Left kidney (tissue), 2 donors: ENCODE measurements around the gene PLEKHG4B. TPM values are rescaled to one million over a fixed set of nuclear protein-coding genes. Genes with fewer than 3 reads are reported as not detected.
"Not testable (repeated sequence)": the region's sequence is repeated elsewhere in the genome, so short reads cannot be mapped to it uniquely, and the experiment has no call there.

ENCODE experiments used
- DNase-seq: peaks from one replicate; pipeline ENCODE4 v3.0.0-alpha.2; 2013
- polyA plus RNA-seq: library from polyadenylated mRNA; unstranded; fragments of 120-200 nt; gene quantifications from one replicate; pipeline ENCODE4 v1.2.1, GENCODE V29; 2013; ENCODE audit not compliant: insufficient read length

Gene PLEKHG4B
- polyA plus RNA-seq, 1 donor: 15.0 TPM

GRCh38 chr5:157126-157715, 65.3 kb downstream of the PLEKHG4B start:
- no peak for DNase-seq

GRCh38 chr5:157801-158200, 65.8 kb downstream of the PLEKHG4B start:
- no peak for DNase-seq

GRCh38 chr5:158807-159447, 67.0 kb downstream of the PLEKHG4B start:
- no peak for DNase-seq

- DNase-seq: no peak
These were observed 67.6 kb downstream of the PLEKHG4B start for GRCh38 chr5:159448-160172.

- no peak for DNase-seq
These were observed 68.2 kb downstream of the PLEKHG4B start for GRCh38 chr5:160173-160510.

- DNase-seq: no peak
These were observed 69.2 kb downstream of the PLEKHG4B start for GRCh38 chr5:160921-161802.

- no peak for DNase-seq
These were observed 69.8 kb downstream of the PLEKHG4B start for GRCh38 chr5:161803-162110.

GRCh38 chr5:162190-162564, 70.2 kb downstream of the PLEKHG4B start:
- DNase-seq: no peak

- DNase-seq: no peak
These were observed 70.8 kb downstream of the PLEKHG4B start for GRCh38 chr5:162565-163337.

- DNase-seq: no peak
These were observed 71.3 kb downstream of the PLEKHG4B start for GRCh38 chr5:163338-163620.

- no peak for DNase-seq
These were observed 71.9 kb downstream of the PLEKHG4B start for GRCh38 chr5:163841-164240.

GRCh38 chr5:164244-164643, 72.3 kb downstream of the PLEKHG4B start:
- no peak for DNase-seq

- not testable (repeated sequence) for DNase-seq
These were observed 72.8 kb downstream of the PLEKHG4B start for GRCh38 chr5:164783-165182.

- DNase-seq: no peak
These were observed 74.7 kb downstream of the PLEKHG4B start for GRCh38 chr5:166441-167372.

- DNase-seq: no peak
These were observed 75.5 kb downstream of the PLEKHG4B start for GRCh38 chr5:167511-167910.

- DNase-seq: no peak
These were observed 76.2 kb downstream of the PLEKHG4B start for GRCh38 chr5:167982-168660.

GRCh38 chr5:169071-169727, 77.2 kb downstream of the PLEKHG4B start:
- no peak for DNase-seq

GRCh38 chr5:169728-170094, 77.7 kb downstream of the PLEKHG4B start:
- no peak for DNase-seq

GRCh38 chr5:170971-171800, 79.2 kb downstream of the PLEKHG4B start:
- no peak for DNase-seq
